GM18858 (cell line): ENCODE results near the gene PHF2.

Experiments
- ATAC-seq: cut with Tn5 transposase; IDR thresholded peaks from one replicate; pipeline ENCODE4 v1.9.1; 2021; ENCODE audit not compliant: unreplicated experiment

Gene PHF2

GRCh38 chr9:93649610-93650261 lies 73.4 kb downstream of the PHF2 start:
- no peak for ATAC-seq

DNA sequence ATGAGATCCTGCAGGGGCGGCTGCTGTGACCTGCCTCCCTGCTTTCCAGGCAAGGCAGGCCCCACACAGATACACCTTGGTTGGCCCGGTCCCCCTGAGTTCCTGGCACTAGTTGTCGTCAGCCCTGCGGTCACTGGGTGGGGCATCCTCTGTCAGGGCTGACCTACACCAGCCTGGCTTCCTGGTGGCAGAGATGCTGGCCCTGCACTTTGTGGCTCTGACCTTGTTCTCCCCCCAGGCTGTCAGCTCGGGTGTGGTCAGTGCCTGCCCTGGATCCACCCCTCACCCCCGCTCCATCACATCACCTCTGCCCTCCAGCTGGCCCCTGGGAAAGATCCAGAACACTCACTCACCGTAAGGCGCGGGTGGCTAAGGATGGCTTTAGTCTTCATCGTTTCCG lies 74.1 kb downstream of the PHF2 start:
- ATAC-seq, result no peak

DNA sequence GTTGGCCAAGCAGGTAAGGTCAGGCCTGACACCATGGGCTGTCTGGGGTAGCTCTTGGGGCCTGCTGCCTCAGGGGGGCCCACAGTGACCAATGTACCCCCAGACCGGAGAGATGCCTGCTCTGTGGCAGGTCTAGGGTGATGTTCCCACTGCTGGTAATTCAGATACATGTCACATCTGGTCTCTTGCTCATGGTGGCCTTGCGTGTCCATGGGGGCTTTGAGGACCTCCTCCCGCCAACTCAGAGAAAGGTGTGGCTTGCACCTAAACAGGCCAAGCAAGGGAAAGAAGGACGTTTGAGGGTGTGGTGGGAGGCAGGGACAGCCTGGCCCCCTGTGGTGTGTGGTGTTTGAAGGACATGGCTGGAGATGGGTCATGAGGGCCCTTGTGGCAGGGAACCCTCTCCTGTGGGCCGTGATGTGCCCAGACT lies 75.2 kb downstream of the PHF2 start:
- ATAC-seq, result no peak

GRCh38 chr9:93652604-93653592 lies 76.5 kb downstream of the PHF2 start:
- ATAC-seq, result no peak

- ATAC-seq, result no peak
These were observed 77.4 kb downstream of the PHF2 start for GRCh38 chr9:93653760-93654159.

DNA sequence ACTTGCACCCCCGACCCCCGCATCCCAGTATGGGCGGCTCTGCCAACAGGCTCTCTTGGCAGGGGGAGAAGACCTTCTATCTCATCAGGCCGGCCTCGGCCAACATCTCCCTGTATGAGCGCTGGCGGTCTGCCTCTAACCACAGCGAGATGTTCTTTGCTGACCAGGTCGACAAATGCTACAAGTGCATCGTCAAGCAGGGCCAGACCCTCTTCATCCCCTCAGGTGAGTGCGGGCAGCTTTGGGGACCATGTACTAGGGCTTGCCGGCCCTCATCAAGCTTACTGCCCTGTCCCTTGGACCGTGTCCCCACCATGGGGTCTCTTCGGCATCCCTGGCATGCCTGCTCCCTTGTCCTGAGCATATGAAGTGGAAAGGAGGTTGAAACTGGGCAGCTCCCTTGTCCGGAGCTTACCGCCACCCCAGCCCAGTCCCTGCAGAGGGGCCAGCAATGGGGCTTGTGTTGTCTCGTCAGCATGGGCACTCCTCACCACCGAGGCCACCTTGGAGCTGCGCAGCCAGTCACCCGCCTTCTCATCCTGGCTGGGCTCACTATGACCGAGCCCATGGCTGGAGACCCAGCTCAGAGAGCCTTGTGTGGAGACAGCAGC lies 78.1 kb downstream of the PHF2 start:
- no peak for ATAC-seq

- no peak for ATAC-seq
These were observed 79.4 kb downstream of the PHF2 start for GRCh38 chr9:93655621-93656425.

DNA sequence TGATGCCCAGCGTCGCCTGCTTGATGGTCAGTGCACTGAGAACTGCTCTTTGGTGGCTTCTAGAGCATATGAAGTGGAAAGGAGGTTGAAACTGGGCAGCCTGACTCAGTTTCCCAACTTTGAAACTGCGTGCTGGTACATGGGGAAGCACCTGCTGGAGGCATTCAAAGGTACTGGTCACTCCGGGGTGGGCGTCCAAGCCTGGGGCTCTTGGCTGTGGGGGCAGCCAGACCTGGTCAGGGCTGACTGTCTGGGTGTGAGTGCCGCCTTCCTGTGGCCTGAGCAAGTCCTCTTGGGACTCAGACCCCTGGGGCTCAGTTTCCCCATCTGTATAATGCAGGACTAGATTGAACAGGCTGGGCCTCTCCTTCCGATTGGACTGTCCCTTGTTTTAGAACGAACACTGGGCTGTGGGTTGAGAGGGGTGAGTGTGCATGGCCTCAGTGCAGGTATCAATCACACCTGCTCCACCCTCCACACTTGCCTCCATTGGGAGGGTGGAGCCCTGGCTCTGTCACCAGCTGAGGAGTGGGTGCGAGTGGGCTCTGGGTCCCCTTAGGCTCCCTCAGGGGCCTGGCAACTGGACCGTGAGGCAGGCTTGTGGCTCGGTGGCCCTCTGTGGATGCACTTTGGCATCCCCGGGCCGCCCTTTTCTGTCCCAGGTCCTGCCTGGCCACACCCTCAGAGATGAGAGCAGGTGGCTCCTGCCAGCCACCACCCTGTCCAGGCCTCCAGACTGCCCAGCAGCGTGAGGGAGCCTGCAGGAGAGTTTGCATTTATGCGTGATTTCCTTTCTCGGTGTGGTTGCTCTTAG lies 80.2 kb downstream of the PHF2 start:
- no peak for ATAC-seq

GRCh38 chr9:93657331-93658111 lies 81.1 kb downstream of the PHF2 start:
- ATAC-seq, result no peak

DNA sequence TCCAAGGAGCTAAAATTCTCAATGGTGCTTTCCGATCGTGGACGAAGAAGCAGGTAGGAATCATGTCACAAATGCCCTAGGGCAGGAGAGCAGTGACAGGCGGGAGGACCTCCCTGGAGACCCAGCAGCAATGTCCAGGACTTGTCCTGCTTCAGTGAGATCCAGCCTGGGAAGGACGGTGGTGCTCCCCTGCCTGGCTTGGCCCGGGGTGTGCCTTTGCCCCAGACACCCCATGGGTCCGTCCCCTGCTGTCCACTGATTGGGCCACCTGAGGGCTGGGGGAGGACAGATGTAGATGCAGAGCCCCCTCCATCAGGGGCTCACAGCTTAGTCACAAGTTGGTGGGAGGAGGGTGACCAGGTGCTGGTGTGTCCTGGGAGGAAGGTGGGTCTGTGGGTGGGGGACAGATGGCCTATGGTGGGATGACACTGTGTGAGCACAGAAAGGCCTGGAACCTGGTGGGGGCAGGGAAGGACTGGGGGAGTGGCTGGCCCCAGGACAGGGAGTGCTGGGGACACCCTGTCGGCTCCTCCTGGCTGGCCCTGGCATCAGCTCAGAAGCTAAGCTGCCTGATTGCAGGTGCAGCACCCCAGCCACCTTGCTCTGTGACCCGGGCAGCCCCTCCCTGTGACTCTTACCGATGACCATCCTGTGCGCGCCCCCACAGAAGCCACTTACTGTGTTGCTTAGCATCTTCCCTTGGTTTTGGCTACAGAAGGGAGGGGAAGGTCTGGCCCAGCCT lies 82.0 kb downstream of the PHF2 start:
- no peak for ATAC-seq

GRCh38 chr9:93659044-93659836 lies 82.9 kb downstream of the PHF2 start:
- ATAC-seq, result no peak

- ATAC-seq, result no peak
These were observed 83.4 kb downstream of the PHF2 start for GRCh38 chr9:93659837-93660177.

DNA sequence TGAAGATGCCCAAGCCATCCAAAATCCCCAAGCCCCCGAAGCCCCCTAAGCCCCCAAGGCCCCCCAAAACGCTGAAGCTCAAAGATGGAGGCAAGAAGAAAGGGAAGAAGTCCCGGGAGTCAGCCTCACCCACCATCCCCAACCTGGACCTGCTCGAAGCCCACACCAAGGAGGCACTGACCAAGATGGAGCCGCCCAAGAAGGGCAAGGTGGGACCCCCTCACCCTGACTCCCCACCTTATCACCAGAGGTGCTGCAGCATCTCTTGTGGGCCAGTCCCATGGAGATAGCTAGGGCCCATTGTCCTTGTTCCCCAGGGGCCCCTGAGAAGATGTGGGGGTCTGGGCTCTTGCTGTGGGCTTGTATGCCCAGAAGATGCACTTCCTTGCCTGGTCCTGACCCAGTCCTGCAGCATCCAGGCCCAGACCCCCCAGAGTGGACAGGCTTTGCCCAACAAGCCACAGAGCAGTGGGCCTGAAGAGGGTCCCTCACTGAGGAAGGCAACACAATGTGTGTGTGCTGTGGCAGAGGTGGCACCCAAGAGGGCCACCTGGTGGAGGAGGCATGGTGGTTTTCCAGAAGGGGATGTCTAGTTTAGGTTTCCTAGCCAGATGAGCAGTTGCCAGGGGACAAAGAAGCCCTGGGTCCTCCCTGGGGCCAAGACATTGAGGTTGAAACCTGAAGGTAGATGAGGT lies 84.1 kb downstream of the PHF2 start:
- ATAC-seq, result no peak

DNA sequence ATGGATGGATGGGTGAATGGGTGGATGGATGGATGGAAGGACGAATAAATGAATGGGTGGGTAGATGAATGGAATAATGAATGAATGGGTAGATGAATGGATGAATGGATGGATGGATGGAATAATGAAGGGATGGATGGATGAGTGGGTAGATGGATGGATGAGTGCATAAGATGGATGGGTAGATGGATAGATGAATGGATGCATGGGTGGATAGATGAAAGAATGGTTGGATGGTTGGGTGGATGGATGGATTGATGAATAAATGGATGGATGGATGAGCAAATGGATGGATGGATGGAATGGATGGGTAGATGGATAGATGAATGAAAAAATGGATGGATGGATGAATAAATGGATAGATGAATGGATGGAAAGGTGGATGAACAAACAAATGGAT lies 85.2 kb downstream of the PHF2 start:
- no peak for ATAC-seq

GRCh38 chr9:93662016-93662638 lies 85.7 kb downstream of the PHF2 start:
- no peak for ATAC-seq

GRCh38 chr9:93662952-93663572 lies 86.7 kb downstream of the PHF2 start:
- no peak for ATAC-seq
